Measurements from ENCODE around the gene ONECUT2. TPM values are rescaled to one million over a fixed set of nuclear protein-coding genes. Genes with fewer than 3 reads are reported as not detected.

ONECUT2 gene
- total RNA-seq, 1 donor from 2014 or later: 0.06 TPM

DNA sequence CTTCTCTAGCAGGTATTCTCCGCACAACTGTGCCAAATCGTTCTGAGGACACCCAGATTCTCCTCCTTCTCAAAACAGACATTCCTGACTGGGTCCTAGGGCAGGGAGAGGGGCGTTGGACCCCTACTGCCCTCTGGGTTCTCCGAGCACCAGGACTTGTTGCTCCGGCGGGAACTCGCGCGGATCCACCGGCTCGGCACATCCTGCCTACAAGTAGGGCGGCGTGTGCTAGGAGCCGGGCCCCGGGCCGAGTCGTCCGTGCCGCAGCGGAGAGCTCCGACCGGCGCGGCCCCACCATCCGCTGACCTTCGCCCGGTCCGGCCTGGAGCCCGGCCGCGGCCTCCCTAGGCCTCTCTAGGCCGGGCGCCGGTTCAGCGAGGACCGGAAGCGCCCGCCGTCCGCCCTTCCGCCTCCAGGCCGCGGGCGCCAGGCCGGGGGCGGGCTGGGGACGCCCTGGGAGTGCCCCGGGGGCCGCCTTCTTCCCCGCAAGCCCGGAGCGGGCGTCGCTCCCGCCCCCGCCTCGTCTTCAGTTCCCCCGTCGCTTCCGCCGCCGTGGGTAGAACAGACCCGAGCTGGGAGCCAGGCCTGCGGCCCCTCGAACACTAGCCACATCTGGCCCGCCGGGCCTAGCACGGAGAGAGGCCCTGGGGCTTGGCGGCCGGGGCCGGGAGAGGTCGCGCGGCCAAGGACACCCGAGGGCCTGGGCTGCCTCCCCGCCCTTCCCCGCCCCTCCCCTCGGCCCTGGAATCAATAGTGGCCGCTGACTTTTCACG lies 7.6 kb upstream of the ONECUT2 start:
- H3K4me2 ChIP-seq: peak overlapping the region; percentile 69
- no peaks in the 10 kb centered on the region for H3K36me3 ChIP-seq
- Mint-ChIP-seq H3K9me3 (peaks cover 4% of the 10 kb centered on the region), H3K4me1 (peaks cover 21% of the 10 kb centered on the region), H3K27me3 (ENCODE audit: insufficient read depth, low read depth) (peaks cover 63% of the 10 kb centered on the region), H3K27ac (no peak overlapping the region), H3K4me3 (peak overlapping the region; percentile 64), H3K36me3 (no peaks in the 10 kb centered on the region)
- H3K4me3 ChIP-seq: peak overlapping the region; percentile 43
- peaks cover 30% of the 10 kb centered on the region for H4K20me1 ChIP-seq (ENCODE audit: low read depth)
- peaks cover 30% of the 10 kb centered on the region for H3K4me1 ChIP-seq
- no peaks in the 10 kb centered on the region for H3K79me2 ChIP-seq (ENCODE audit: low read depth)
- peak; percentile 73 for DNase-seq (ENCODE audit: low spot score)
- H3K27ac ChIP-seq: no peak overlapping the region
- no peaks in the 10 kb centered on the region for H3K9me3 ChIP-seq (ENCODE audit: low read depth)
- H3K9ac ChIP-seq: no peak overlapping the region
- TF ChIP-seq EZH2 (IDR thresholded peaks at IDR 0.05) (no peak), EZH2phosphoT487 (IDR thresholded peaks at IDR 0.05) (no peak)
- TF ChIP-seq, protein P1, sequence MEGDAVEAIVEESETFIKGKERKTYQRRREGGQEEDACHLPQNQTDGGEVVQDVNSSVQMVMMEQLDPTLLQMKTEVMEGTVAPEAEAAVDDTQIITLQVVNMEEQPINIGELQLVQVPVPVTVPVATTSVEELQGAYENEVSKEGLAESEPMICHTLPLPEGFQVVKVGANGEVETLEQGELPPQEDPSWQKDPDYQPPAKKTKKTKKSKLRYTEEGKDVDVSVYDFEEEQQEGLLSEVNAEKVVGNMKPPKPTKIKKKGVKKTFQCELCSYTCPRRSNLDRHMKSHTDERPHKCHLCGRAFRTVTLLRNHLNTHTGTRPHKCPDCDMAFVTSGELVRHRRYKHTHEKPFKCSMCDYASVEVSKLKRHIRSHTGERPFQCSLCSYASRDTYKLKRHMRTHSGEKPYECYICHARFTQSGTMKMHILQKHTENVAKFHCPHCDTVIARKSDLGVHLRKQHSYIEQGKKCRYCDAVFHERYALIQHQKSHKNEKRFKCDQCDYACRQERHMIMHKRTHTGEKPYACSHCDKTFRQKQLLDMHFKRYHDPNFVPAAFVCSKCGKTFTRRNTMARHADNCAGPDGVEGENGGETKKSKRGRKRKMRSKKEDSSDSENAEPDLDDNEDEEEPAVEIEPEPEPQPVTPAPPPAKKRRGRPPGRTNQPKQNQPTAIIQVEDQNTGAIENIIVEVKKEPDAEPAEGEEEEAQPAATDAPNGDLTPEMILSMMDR (IDR thresholded peaks at IDR 0.05): no peak
- H2AFZ ChIP-seq (replicated peaks): peak overlapping the region; percentile 98
- H3K27me3 ChIP-seq: peaks cover 100% of the 10 kb centered on the region
- peaks cover 42% of the 10 kb centered on the region for H3F3A ChIP-seq (ENCODE audit: low read depth)

GRCh38 chr18:57428221-57429150 lies 6.7 kb upstream of the ONECUT2 start:
- Histone ChIP-seq H3F3A (ENCODE audit: low read depth) (peaks cover 47% of the 10 kb centered on the region), H3K9me3 (ENCODE audit: low read depth) (no peaks in the 10 kb centered on the region), H3K36me3 (no peaks in the 10 kb centered on the region), H3K27me3 (peaks cover 100% of the 10 kb centered on the region), H3K4me3 (peak overlapping the region; percentile 43), H3K4me2 (peak overlapping the region; percentile 69), H3K79me2 (ENCODE audit: low read depth) (no peaks in the 10 kb centered on the region), H4K20me1 (ENCODE audit: low read depth) (peaks cover 39% of the 10 kb centered on the region), H2AFZ (replicated peaks) (peak overlapping the region; percentile 98), H3K27ac (no peak overlapping the region), H3K4me1 (peaks cover 32% of the 10 kb centered on the region), H3K9ac (no peak overlapping the region)
- Mint-ChIP-seq H3K9me3 (peaks cover 4% of the 10 kb centered on the region), H3K36me3 (no peaks in the 10 kb centered on the region), H3K27me3 (ENCODE audit: insufficient read depth, low read depth) (peaks cover 72% of the 10 kb centered on the region), H3K27ac (no peak overlapping the region), H3K4me1 (peaks cover 25% of the 10 kb centered on the region), H3K4me3 (peak overlapping the region; percentile 73)
- DNase-seq (ENCODE audit: low spot score): peak; percentile 68
- TF ChIP-seq EZH2phosphoT487 (IDR thresholded peaks at IDR 0.05): peak; percentile 86
- peak; percentile 95 for TF ChIP-seq EZH2 (IDR thresholded peaks at IDR 0.05)
- TF ChIP-seq, protein P1 (IDR thresholded peaks at IDR 0.05): no peak

GRCh38 chr18:57429167-57430078 lies 5.8 kb upstream of the ONECUT2 start:
- Mint-ChIP-seq H3K4me1 (peaks cover 34% of the 10 kb centered on the region), H3K9me3 (peaks cover 4% of the 10 kb centered on the region), H3K27ac (no peak overlapping the region), H3K27me3 (ENCODE audit: insufficient read depth, low read depth) (peaks cover 81% of the 10 kb centered on the region), H3K4me3 (peak overlapping the region; percentile 73), H3K36me3 (no peaks in the 10 kb centered on the region)
- DNase-seq (ENCODE audit: low spot score): peak; percentile 83
- H3K9ac ChIP-seq: no peak overlapping the region
- peaks cover 41% of the 10 kb centered on the region for H3K4me1 ChIP-seq
- H3K79me2 ChIP-seq (ENCODE audit: low read depth): no peaks in the 10 kb centered on the region
- H3K9me3 ChIP-seq (ENCODE audit: low read depth): no peaks in the 10 kb centered on the region
- no peak overlapping the region for H3K27ac ChIP-seq
- no peak overlapping the region for H2AFZ ChIP-seq (replicated peaks)
- peak overlapping the region; percentile 43 for H3K4me3 ChIP-seq
- H4K20me1 ChIP-seq (ENCODE audit: low read depth): peaks cover 48% of the 10 kb centered on the region
- peaks cover 100% of the 10 kb centered on the region for H3K27me3 ChIP-seq
- H3F3A ChIP-seq (ENCODE audit: low read depth): peaks cover 54% of the 10 kb centered on the region
- H3K36me3 ChIP-seq: no peaks in the 10 kb centered on the region
- TF ChIP-seq EZH2 (IDR thresholded peaks at IDR 0.05) (no peak), EZH2phosphoT487 (IDR thresholded peaks at IDR 0.05) (no peak)
- TF ChIP-seq, protein P1 (IDR thresholded peaks at IDR 0.05): no peak
- H3K4me2 ChIP-seq: peak overlapping the region; percentile 69

All from neural progenitor cell (in vitro differentiated cells).